Hematopoietic multipotent progenitor cell treated with erythropoietin and hydrocortisone succinate and interleukin-3 and kit ligand, for 17 days (in vitro differentiated cells): Measurements from ENCODE around the gene TNS3.
"Not testable (repeated sequence)": the region's sequence is repeated elsewhere in the genome, so short reads cannot be mapped to it uniquely, and the experiment has no call there.

Experiments used
- DNase-seq: peaks from one replicate; pipeline ENCODE4 v3.0.0-alpha.2; 2015; ENCODE audit warnings: low spot score

Gene TNS3

GRCh38 chr7:47283497-47284131, 298.3 kb downstream of the TNS3 start:
- no peak for DNase-seq

GRCh38 chr7:47282790-47283496, 299.0 kb downstream of the TNS3 start:
- no peak for DNase-seq

- no peak for DNase-seq
Measured at GRCh38 chr7:47281966-47282643, 299.8 kb downstream of the TNS3 start.

- DNase-seq: no peak
Measured at GRCh38 chr7:47281161-47281560, 300.8 kb downstream of the TNS3 start.

GRCh38 chr7:47280114-47280513, 301.8 kb downstream of the TNS3 start:
- no peak for DNase-seq

GRCh38 chr7:47278043-47278442, 303.9 kb downstream of the TNS3 start:
- DNase-seq: no peak

GRCh38 chr7:47277321-47277781, 304.6 kb downstream of the TNS3 start:
- DNase-seq: no peak

GRCh38 chr7:47273974-47274766, 307.7 kb downstream of the TNS3 start:
- DNase-seq: no peak

GRCh38 chr7:47273088-47273487, 308.8 kb downstream of the TNS3 start:
- no peak for DNase-seq

GRCh38 chr7:47271749-47272148, 310.2 kb downstream of the TNS3 start:
- no peak for DNase-seq

- DNase-seq: no peak
Measured at GRCh38 chr7:47268851-47269836, 312.8 kb downstream of the TNS3 start.

GRCh38 chr7:47267346-47267745, 314.6 kb downstream of the TNS3 start:
- no peak for DNase-seq

GRCh38 chr7:47266799-47267198, 315.1 kb downstream of the TNS3 start:
- peak; percentile 93 for DNase-seq

GRCh38 chr7:47266131-47266706, 315.7 kb downstream of the TNS3 start:
- peak; percentile 89 for DNase-seq

- no peak for DNase-seq
Measured at GRCh38 chr7:47265621-47266020, 316.3 kb downstream of the TNS3 start.

GRCh38 chr7:47264021-47264651, 317.8 kb downstream of the TNS3 start:
- no peak for DNase-seq

GRCh38 chr7:47262881-47263280, 319.0 kb downstream of the TNS3 start:
- no peak for DNase-seq

GRCh38 chr7:47262160-47262559, 319.8 kb downstream of the TNS3 start:
- DNase-seq: not testable (repeated sequence)

- DNase-seq: no peak
Measured at GRCh38 chr7:47260270-47260669, 321.6 kb downstream of the TNS3 start.

GRCh38 chr7:47259682-47260081, 322.2 kb downstream of the TNS3 start:
- no peak for DNase-seq
